ENCODE results near the gene CDH4. TPM values are rescaled to one million over a fixed set of nuclear protein-coding genes. Genes with fewer than 3 reads are reported as not detected.

Gene CDH4
- total and polyA plus RNA-seq, 2 of the 4 experiments (the other 2 are of a cell fraction): 1.6 to 3.5 TPM

GRCh38 chr20:61556111-61556510, 304.1 kb downstream of the CDH4 start:
- H3K27ac ChIP-seq (ENCODE audit: insufficient read depth, low read length): peak overlapping the region; percentile 86
- dilution Hi-C loops (cut with HindIII; ENCODE audit: low sequenced_read_pairs, unreplicated experiment) (no loop called here), intact Hi-C loops (cut with micrococcal nuclease) (loop anchor here (2.0 kb wide), 1 partner anchor 33 kb away; no protein-coding TSS in a partner anchor), in situ Hi-C loops (cut with MboI; ENCODE audit: low sequenced_read_pairs) (no loop called here)
- peak overlapping the region; percentile 59 for H4K91ac ChIP-seq (ENCODE audit: insufficient read depth, low read depth, low read length)
- peaks cover 6% of the 10 kb centered on the region for H3K9me1 ChIP-seq (ENCODE audit: insufficient read depth, low read length)
- no peaks in the 10 kb centered on the region for H3K27me3 ChIP-seq (ENCODE audit: control insufficient read depth, insufficient read depth, low read length)
- TF ChIP-seq RCOR1 (IDR thresholded peaks at IDR 0.05; ENCODE audit: insufficient replicate concordance, low read length): no peak
- TF ChIP-seq MAZ (IDR thresholded peaks at IDR 0.05; ENCODE audit: borderline replicate concordance, low read depth, low read length): peak; percentile 64; the same call in 1 of the 2 replicates
- TF ChIP-seq, protein P1, sequence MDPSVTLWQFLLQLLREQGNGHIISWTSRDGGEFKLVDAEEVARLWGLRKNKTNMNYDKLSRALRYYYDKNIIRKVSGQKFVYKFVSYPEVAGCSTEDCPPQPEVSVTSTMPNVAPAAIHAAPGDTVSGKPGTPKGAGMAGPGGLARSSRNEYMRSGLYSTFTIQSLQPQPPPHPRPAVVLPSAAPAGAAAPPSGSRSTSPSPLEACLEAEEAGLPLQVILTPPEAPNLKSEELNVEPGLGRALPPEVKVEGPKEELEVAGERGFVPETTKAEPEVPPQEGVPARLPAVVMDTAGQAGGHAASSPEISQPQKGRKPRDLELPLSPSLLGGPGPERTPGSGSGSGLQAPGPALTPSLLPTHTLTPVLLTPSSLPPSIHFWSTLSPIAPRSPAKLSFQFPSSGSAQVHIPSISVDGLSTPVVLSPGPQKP (IDR thresholded peaks at IDR 0.05; ENCODE audit: borderline replicate concordance, low read depth, low read length): no peak
- peak; percentile 28; the same call in 1 of the 2 replicates for TF ChIP-seq RAD21 (IDR thresholded peaks at IDR 0.05; ENCODE audit: low read length)
- peak; percentile 79; the same call in 1 of the 2 replicates for TF ChIP-seq FOS (IDR thresholded peaks at IDR 0.05; ENCODE audit: low read depth, low read length)
- no peak overlapping the region for H3K23ac ChIP-seq (ENCODE audit: low read depth, low read length)
- H3K9me3 ChIP-seq (ENCODE audit: control insufficient read depth, insufficient read depth, low read length): no peaks in the 10 kb centered on the region; the same call in 1 of the 2 replicates
- peak overlapping the region in 1 of 2 experiments; percentile 69; a peak in 2 of 4 replicates for H4K8ac ChIP-seq (ENCODE audit: low read depth in 2 of 2, low read length in 2 of 2)
- H2AK9ac ChIP-seq (replicated peaks; ENCODE audit: low read depth, low read length, poor library complexity): peak overlapping the region; percentile 42
- H3K4ac ChIP-seq (ENCODE audit: low read depth, low read length): peak overlapping the region; percentile 67
- H3K9ac ChIP-seq (ENCODE audit: low read depth, low read length): no peak overlapping the region
- H3K36me3 ChIP-seq (ENCODE audit: control insufficient read depth, insufficient read depth, low read length): no peaks in the 10 kb centered on the region
- no TSS peak for BruUV-seq (replicated peaks)
- peak overlapping the region; percentile 67 for H2BK20ac ChIP-seq (ENCODE audit: low read depth, low read length)
- H3K56ac ChIP-seq (ENCODE audit: extremely low read depth, insufficient read depth, low read length): no peak overlapping the region
- H3K18ac ChIP-seq (ENCODE audit: low read depth, low read length): 0 out of 2 replicates have a peak overlapping the region, but pooled peaks have one; percentile 20
- H3K4me2 ChIP-seq (ENCODE audit: low read depth, low read length): peak overlapping the region; percentile 21; the same call in 1 of the 2 replicates
- ATAC-seq (ENCODE audit: low read depth) (peak; percentile 96), DNase-seq (peak; percentile 93)
- peak overlapping the region; percentile 88 for H2BK5ac ChIP-seq (ENCODE audit: low read depth, low read length, poor library complexity, severe bottlenecking)
- peak overlapping the region; percentile 83 for H2AFZ ChIP-seq (replicated peaks; ENCODE audit: low read length, poor library complexity)
- peaks cover 10% of the 10 kb centered on the region for H3K4me1 ChIP-seq (ENCODE audit: control insufficient read depth, insufficient read depth, low read length)
- POLR2A ChIA-PET (ENCODE audit: unreplicated experiment): no interaction called here
- peaks cover 0 to 4% of the 10 kb centered on the region in 2 experiments; a peak in 2 of 4 replicates for H3K79me1 ChIP-seq (ENCODE audit: low read depth in 1 of 2, low read length in 2 of 2)
- H2AK5ac ChIP-seq (ENCODE audit: low read depth, low read length): peak overlapping the region; percentile 72
- CTCF ChIA-PET: no interaction called here
- peak overlapping the region; percentile 43; the same call in 1 of the 3 replicates for H2BK15ac ChIP-seq (ENCODE audit: low read depth, low read length)
- peak overlapping the region; percentile 83 for H2BK120ac ChIP-seq (ENCODE audit: low read depth, low read length)
- peak overlapping the region; percentile 47; the same call in 1 of the 2 replicates for H3K14ac ChIP-seq (replicated peaks; ENCODE audit: low read depth, low read length)
- H4K20me1 ChIP-seq (ENCODE audit: insufficient read depth, low read length): peaks cover 2% of the 10 kb centered on the region; the same call in 1 of the 2 replicates
- H4K5ac ChIP-seq (ENCODE audit: low read depth, low read length): peak overlapping the region; percentile 29; the same call in 1 of the 2 replicates
- no peak overlapping the region for H3K4me3 ChIP-seq (ENCODE audit: insufficient read depth, low read depth, low read length)
- 0% methylated on average over 2 of the region's 3 CpGs; no CpG with 5 or more reads in 1 of the 2 experiments for WGBS, 2 experiments (ENCODE audit: extremely low coverage in 2 of 2, insufficient read length in 1 of 2)

All from IMR-90 (cell line).